Measurements from ENCODE around the gene BTK. TPM values are rescaled to one million over a fixed set of nuclear protein-coding genes. Genes with fewer than 3 reads are reported as not detected.

Gene BTK
- total RNA-seq, 1 experiment from 2014 or later, result 0.37 TPM

GRCh38 chrX:101385026-101385684 is 836 bp downstream of the BTK start (continued):
- TF ChIP-seq CTCF (IDR thresholded peaks at IDR 0.05 in 2 of 3, conservative IDR thresholded peaks at IDR 0.05 in 1 of 3; ENCODE audit: borderline replicate concordance in 1 of 3, insufficient read depth in 1 of 3, low read depth in 2 of 3, low read length in 2 of 3) (no peak), ZFX (IDR thresholded peaks at IDR 0.05) (no peak), EZH2phosphoT487 (IDR thresholded peaks at IDR 0.05; ENCODE audit: borderline replicate concordance) (no peak), EZH2 (IDR thresholded peaks at IDR 0.05) (no peak), SIN3A (IDR thresholded peaks at IDR 0.05; ENCODE audit: low read depth) (no peak)

- H3K9me2 ChIP-seq (ENCODE audit: insufficient read depth), result no peaks in the 10 kb centered on the region
- no peak overlapping the region for H2AFZ ChIP-seq (ENCODE audit: low read depth, low read length, poor library complexity, severe bottlenecking)
- H3K4me3 ChIP-seq (replicated peaks in 1 of 2; ENCODE audit: low read depth in 1 of 2, low read length in 2 of 2), result no peak overlapping the region
- H3K27ac ChIP-seq (ENCODE audit: low read depth, low read length), result no peak overlapping the region
- no peaks in the 10 kb centered on the region for H3K27me3 ChIP-seq (ENCODE audit: insufficient read depth, low read length)
- no TSS peak for BruUV-seq (replicated peaks)
- DNase-seq (ENCODE audit: low read depth, low spot score) (no peak), ATAC-seq (no peak)
- no peak for TF ChIP-seq TCF7L2 (IDR thresholded peaks at IDR 0.05; ENCODE audit: borderline replicate concordance, extremely low read depth, insufficient read depth, insufficient read length)
- no peaks in the 10 kb centered on the region for H4K20me1 ChIP-seq (ENCODE audit: insufficient read depth)
- no peaks in the 10 kb centered on the region for H3K36me3 ChIP-seq (ENCODE audit: control insufficient read depth in 1 of 2, insufficient read depth in 2 of 2, low read length in 2 of 2)
- ChIA-PET CTCF (no interaction called here), POLR2A (no interaction called here), RAD21 (ENCODE audit: low non-redundant PET in 1 of 2, low total read pairs in 2 of 2, uncharacterized antibody in 2 of 2, unreplicated experiment in 2 of 2) (no interaction called here)
- H3K9me3 ChIP-seq (ENCODE audit: control insufficient read depth in 1 of 2, insufficient read depth in 1 of 2, low read depth in 1 of 2, low read length in 2 of 2), result no peaks in the 10 kb centered on the region
- H3K79me2 ChIP-seq (ENCODE audit: insufficient read depth, low read length), result no peaks in the 10 kb centered on the region
- no peak overlapping the region for H3K9ac ChIP-seq (ENCODE audit: low read length)
- intact Hi-C loops (cut with micrococcal nuclease), result no loop called here
- H3K4me2 ChIP-seq (ENCODE audit: low read length), result no peak overlapping the region
- H3K4me1 ChIP-seq (ENCODE audit: control insufficient read depth in 1 of 2, insufficient read depth in 2 of 2, low read length in 2 of 2), result no peaks in the 10 kb centered on the region
Observed at GRCh38 chrX:101383679-101384205, 2.2 kb downstream of the BTK start.
